GM19395 (cell line): ENCODE results near the gene SNX22.
A peak's percentile ranks its signal among the peaks of the same experiment; 100 is the strongest.

ENCODE experiments used
- ATAC-seq: cut with Tn5 transposase; IDR thresholded peaks from one replicate; pipeline ENCODE4 v1.9.1; 2021; ENCODE audit warnings: mild to moderate bottlenecking, moderate library complexity; ENCODE audit not compliant: unreplicated experiment

The SNX22 gene

GRCh38 chr15:64133623-64134344, 17.7 kb upstream of the SNX22 start:
- no peak for ATAC-seq

- no peak for ATAC-seq
These were observed 17.1 kb upstream of the SNX22 start for GRCh38 chr15:64134345-64134829.

DNA sequence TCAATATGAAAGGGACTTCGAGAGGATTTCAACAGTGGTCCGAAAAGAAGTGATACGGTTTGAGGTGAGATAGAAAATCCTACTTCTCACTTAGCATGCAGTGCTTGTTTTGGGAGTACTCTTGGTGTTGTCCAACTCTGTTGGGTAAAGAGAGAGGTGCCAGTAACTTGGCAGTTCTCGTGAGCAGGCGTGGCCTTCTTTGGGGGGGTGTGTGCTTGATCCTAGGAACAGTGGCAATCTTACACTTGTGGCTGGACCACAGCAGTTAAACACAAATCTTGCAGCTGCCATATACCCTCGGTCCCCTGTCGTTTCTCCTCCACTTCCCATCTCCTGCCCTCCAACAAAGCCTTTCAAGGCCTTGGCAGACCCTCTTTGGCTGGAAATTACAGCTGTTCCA, 15.2 kb upstream of the SNX22 start:
- ATAC-seq = no peak

DNA sequence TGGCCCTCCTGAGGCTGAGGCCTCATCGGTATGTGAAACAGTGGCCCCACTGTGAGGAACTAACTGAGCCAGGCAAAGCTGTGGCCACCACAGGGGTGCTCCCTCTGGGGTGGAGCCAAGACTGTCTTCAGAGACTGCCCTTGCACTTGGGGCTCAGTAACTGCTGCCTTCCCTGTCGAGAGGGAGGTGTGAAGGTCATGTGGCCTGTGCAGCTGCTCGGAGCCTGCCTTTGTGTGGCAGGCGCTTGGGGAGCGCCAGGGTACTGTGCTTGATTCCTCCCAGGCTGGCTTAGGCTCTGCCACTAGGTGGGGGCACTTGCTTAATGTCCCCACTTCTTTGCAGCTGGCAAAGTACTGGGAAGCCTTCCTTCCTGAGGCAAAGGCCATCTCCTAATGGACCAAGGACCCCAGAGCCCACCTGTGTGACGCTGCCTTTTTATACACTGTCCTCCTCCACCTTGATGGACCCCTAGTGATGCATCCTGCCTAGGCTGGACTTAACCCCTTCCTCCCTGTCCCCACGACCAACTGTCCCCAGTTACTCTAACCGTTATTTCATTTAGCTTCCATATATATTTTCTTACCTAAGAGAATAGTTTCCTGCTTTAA, 14.2 kb upstream of the SNX22 start:
- ATAC-seq = no peak

- no peak for ATAC-seq
These were observed 13.1 kb upstream of the SNX22 start for GRCh38 chr15:64138331-64138941.

- no peak for ATAC-seq
These were observed 9.6 kb upstream of the SNX22 start for GRCh38 chr15:64141798-64142512.

GRCh38 chr15:64143276-64143675, 8.3 kb upstream of the SNX22 start:
- no peak for ATAC-seq

DNA sequence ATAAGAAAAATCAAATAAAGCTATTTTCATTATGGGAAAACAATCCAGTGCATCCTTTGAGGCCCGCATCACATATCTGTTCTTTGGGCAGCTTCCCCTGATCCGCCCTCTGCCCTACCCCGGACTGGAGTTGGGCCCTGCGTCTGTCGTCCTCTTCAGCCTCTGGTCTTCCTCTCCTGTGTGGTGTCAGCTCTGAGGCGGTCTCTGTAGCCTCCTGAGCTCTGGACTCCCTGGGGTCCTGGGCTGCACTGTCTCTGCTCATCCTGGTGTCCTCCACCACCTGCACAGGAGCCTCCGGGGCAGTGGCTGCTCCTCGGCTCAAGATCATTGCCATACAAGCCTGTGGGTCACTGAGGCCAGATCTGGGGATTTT, 7.4 kb upstream of the SNX22 start:
- ATAC-seq = peak; percentile 24

DNA sequence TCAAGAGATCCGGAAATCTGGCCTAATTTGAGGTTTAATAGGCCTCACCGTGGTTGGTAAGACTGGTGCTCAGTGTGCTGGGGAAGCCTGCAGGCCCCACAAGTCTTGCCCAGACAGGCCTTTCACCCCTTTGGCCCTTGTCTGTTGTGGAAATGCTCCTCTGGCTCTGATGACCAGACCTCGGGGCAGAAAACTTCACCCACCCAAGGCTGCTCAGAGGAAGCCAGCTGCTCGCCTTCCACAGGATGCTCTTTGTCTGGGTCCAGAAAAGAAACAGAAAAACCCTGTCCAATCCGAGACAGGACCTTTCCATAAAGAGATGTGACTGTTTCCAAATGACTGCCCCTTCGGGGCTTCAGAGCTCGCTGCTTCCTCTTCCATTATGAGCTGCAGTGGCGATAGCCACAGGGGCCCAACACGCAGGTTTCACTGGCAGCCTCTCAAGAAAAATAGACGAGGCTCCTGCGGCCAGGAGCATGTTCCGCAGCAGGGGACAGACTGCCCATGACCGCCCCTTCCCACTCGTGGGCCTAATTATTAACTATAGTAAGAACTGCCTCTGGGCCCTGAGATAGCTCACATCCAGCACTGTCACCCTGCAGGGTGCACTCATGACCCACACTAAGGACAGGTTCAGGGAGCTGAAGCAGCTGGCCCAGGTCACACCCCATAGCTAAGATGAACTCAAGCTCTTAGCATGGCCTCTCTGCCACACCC, 6.8 kb upstream of the SNX22 start:
- ATAC-seq = peak; percentile 70

DNA sequence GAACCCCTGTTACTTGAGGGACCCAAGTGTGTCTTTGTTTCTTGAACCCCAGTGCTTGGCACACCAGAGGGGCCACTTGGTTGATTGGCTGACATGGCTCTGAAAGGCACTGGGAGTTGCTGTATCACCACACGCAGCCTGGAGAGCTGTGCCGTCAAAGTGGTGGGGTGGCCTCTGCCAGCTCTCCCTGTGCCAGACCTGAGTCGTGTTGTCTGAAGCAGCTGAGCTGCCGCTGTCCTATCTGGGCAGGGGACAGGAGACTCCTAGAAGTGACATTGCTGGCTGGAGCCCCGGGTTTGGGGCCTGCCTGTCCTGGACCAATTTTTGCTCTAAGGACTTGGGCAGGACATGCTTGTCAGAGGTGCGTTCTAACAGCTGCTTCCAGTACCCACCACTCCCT, 5.5 kb upstream of the SNX22 start:
- no peak for ATAC-seq

DNA sequence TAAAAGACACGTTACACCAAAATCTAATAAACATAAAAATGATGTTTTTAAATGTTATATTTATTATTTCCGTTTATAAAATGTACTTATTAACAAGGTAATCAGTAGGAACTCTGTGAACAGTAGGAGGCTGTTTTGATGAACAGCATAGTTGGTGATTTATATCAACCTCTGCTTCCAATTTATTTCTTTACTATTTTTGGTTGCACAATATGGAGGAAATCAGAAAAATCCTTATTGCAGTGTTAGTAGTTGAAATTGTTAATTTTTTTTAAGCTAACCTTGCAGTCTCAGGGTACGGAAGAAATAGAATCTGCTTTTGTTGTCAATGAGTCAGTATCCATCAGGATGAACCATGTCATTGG, 5.0 kb upstream of the SNX22 start:
- no peak for ATAC-seq

DNA sequence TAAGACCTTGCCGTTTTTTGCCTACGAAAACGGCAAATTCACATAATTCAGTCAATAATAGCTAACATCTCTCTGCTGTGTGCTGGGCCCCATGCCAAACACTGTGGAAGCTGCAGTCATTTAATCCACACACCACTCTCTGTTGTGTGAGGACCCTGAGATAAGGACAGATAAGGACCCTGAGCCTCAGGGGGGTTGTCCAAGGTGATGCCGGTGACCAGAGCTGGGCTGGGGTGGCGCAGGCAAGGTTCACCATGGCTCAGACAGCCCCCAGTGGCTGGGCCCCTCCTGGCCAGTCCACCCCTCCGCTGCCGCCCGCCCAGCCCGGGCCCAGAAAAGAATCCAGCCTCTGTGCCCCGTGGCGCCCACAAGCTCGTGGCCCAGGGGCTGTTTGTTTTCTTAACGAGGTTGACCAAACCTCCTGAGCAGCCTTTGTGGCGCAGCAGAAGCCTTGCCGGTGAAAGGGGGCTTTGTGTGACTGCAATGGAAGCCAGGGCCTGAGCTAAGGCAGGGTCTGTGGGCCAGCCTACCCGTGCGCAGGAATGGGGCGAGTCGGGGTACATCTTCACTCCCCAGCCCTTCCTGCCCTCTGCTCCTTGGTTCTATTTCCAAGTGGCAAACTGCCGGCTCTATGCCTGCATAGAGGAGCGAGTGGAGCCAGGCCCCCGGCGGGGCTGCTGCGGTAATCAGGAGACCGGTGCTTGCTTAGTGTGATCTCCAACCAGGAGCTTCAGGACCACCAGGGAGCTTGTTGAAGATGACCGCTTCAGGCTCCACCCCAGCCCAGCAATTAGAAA, 4.4 kb upstream of the SNX22 start:
- ATAC-seq = no peak

- no peak for ATAC-seq
These were observed 3.4 kb upstream of the SNX22 start for GRCh38 chr15:64148168-64148567.

DNA sequence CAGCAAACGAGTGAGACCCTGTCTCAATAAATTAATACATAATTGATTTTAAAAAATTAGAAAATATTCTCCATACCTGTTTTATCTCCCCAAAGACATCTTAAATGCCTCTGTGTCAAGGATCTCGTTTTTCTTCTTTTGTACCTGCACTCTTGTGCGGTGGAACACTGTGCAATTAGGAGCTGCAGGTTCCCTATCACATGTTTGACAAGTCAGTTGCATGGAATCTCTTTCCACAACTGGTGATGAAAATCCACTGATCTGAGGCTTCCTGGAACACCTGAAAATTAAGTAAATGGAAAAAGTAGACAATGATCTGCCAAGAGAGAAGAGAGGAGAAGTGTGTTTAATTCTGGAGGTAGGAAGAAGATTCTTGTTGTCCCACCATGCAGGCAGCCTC, 3.0 kb upstream of the SNX22 start:
- no peak for ATAC-seq

GRCh38 chr15:64149424-64149823, 2.1 kb upstream of the SNX22 start:
- no peak for ATAC-seq

DNA sequence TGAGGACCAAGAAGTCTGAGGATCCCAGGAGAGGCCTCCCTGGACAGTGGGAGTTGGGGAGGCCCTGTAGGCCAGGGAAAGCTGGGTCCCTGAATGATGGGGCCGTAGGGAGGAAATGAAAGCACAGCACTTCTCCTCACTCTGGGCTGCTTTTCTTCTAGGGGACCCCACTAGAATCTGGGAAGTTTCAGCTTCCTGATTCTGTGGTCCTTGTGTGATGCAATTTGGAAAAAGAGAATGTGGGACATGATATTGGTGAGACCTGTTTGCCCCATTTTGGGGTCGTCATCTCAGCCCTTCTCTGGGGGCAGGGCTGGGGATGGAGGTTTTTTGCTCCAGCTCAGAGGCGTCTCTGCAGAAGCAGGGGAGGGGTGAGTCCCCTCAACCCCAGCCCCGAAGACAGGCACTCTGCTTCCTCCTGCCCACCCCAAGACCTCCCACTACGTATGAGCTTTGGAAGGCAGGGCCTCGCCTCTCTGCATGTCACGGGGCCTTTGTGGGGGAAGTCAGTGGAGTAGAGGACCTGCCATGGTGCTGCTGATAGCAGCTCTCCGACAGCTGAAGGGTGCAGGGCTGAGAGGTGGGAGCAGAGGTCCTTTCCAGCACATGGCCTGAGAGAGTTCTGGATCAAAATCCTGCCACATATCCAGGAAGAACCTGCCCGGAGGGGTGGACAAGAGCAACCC, 1.5 kb upstream of the SNX22 start:
- ATAC-seq = no peak

GRCh38 chr15:64152507-64153387, 1.2 kb downstream of the SNX22 start:
- ATAC-seq = no peak

DNA sequence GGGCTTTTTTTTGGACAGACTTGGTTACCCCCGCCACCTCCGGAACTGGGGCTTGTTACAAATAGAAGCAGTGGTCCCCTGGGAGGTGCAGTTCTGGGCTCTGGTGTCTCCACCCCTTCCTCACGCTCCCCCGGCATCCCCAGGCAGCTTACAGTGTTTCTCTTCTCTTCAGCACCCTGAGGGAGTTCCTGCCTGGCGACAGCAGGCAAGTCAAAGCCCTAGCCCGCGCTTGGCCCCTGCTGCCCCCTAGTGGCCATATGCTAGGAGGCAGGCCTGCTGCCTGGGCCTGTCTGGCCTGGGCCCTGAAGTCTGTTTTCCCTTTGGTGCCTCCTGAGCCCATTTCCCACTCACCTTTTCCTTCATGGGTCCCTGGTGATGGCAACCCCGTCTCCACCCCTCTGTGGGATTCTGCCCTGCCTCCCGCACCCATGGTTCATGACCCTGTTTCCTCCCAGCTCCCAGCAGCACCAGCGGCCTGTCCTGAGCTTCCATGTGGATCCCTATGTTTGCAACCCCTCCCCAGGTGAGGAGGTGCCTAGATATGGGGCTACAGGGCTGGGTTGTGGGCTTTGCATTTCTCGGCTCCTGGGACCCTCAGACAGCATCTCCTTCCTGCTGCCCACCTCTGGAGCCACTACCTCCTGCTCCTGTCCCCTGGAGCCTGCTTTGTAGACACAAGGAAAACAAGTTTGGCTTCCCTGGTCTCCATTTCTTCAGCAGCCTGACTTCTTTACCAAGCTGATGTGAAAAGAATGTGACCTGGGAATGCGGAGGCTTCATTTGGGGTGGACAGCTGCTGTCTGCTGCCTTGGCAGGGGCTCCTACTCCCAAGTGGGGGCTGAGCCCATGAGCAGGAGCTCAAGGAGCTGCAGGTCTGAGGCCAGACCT, 2.2 kb downstream of the SNX22 start:
- peak; percentile 64 for ATAC-seq
